Head of caudate nucleus (tissue), 42 donors: ENCODE measurements around the gene ZNF484.
"Not testable (repeated sequence)": the region's sequence is repeated elsewhere in the genome, so short reads cannot be mapped to it uniquely, and the experiment has no call there.

Experiments used
- DNase-seq, 42 donors: peaks; one replicate each; pipeline versions ENCODE4 v3.0.0 to v3.0.0-alpha.2; 2020 to 2021; ENCODE audit warnings: mixed read lengths in 7 of 42
- intact Hi-C: fragments of 100-400 bp; cut with DNase I; formaldehyde crosslinking; loops from one replicate; pipeline ENCODE4 v1.15.0; 2022

The ZNF484 gene

DNA sequence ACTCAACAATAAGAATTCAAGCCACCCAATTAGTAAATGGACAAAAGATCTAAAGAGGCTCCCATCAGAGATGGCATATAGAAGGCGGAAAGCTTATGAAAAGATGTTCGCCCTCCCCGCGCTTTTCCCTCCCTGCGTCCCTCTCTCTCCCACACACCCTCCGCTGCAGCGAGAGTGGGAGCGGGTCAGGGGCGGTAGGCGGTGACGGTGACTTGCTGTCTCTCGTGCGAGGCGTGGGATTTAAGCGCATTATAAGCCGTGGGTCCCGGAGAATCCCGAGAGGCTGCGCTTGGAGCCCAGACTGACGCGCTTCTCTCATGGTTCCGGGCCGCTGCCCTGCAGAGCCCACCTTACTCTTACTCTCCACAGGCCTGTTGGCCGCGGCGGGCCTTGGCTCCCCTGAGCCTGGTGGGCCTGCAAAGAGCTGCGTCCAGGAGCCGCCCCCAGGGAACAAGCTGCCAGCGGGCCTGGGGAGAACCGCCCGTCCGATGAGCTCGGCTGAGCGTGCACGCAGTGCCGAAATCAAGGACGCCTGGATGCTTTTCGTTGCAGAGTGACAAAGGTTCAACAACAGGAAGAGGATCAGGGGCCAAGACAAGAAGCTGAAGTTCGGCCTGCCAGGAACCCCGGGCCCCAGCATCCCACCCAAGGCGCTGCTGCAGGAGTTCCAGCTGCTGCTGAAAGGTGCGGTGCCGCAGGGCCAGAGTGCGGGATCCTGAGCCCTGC, 70.6 kb downstream of the ZNF484 start:
- peak in 19 of 42 donors; percentile 9 to 66 (median 25) for DNase-seq
- intact Hi-C loops: no loop called here

DNA sequence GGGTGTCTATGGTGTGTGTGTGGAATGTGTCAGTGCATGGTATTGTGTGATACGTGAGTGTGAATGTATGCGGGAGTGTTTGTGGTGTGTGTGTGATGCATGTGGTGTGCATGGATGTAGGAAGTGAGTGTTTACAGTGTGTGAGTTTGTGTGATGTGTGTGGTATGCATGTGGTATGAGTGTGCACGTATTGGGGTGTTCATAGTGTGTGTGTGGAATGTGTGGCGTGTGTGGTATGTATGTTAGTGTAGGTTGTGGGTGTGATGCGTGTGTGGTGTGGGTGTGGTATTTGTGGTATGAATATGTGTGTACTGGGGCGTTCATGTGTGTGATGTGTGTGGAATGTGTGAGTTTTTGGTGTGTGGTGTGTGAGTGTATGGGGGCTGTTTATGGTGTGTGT, 73.1 kb downstream of the ZNF484 start:
- intact Hi-C loops: no loop called here
- no peak for DNase-seq

DNA sequence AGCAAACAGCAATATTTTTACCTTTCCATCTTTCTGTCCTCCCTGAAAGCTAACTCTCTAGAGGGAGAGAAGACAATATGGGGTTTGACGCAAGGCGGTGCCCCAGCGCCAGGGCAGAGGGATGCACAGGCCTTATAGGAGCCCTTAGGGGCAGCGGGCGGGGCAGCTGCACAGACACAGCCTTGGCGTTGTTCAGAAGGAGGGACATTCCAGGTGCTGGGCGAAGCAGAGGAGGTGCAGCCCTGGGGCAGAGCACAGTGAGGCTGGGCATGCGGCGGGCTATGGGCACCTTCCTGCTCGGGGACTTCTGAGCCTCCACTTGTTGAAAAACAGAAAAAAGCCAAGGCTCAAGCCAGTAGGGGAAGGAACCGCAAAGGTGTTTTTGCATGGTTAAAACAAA, 79.5 kb downstream of the ZNF484 start:
- intact Hi-C loops: no loop called here
- DNase-seq: no peak

DNA sequence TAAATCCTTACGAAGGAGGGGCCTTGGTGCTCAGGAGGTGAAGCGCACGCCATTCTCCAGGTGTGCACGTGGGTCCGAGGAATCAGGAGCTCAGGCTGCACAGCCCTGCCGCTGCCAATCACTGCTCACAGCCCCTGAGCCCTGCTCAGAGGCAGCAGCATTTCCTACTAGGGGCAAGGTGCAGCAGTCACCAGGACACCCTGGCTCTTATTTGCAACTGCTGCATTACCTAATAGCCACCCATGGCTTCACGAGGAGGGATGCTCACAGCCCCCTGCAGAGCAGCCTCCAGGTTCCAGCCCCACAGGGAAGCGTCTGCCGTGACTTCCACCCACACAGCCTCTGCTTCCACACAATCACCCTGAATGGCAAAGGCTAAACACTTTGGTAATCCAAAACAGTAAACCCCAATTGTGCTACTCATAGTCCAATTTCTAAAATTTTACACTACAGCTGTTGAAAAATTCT, 81.5 kb downstream of the ZNF484 start:
- intact Hi-C loops: not testable (repeated sequence)
- peak in 1 of 42 donors; percentile 11 for DNase-seq

DNA sequence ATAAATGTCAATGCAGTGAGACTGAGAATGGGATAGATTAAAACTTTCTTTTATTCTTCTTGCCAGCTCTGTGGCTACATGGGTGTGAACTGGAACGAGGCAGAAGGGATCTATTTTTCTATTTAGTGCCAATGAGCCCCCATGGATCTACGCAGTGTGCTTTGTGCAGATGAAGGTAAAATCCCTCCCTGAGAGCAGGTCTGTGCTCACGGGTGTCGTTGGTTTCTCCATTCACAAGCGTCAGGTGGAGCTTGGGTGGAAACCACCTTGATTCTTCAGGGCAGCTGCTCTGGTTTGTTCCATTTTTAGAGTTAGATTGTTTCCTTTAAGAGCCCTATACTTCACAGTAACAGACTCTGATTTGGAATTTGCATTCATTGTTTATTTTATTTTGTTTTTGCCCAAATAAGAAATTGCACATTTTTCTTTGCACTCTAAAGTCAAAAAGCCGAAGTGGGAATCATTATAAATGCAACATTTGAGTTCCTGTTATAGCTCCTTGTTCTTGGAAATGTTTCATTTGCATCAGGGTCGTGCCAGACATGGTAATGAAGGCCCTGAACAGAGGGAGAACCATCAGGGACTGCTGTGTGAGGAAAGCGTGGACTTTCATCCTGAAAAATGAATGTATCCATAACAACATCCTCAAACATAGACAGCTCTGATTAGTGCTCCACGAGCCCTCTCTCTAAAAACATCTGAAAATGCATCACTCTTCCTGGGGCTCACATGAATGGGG, 82.1 kb downstream of the ZNF484 start:
- intact Hi-C loops: no loop called here
- no peak for DNase-seq
